NT2/D1 (cell line): Measurements from ENCODE around the gene ABCA13.

Experiments
- DNase-seq: peaks from one replicate; pipeline ENCODE4 v3.0.0-alpha.2; 2011; ENCODE audit warnings: low read depth, low spot score
- H3K27me3 ChIP-seq: 2 replicates; pipeline ENCODE4 v1.6.0; 2011; ENCODE audit warnings: mild to moderate bottlenecking; ENCODE audit not compliant: insufficient read length, insufficient read depth
- H3K36me3 ChIP-seq: 2 replicates; pipeline ENCODE4 v1.6.1; 2011; ENCODE audit warnings: mild to moderate bottlenecking, low read length, mixed read lengths; ENCODE audit not compliant: insufficient read depth, insufficient read length
- H3K4me1 ChIP-seq: 2 replicates; pipeline ENCODE4 v1.5.1; 2011; ENCODE audit not compliant: insufficient read depth, insufficient read length
- H3K4me3 ChIP-seq: 2 replicates; pipeline ENCODE4 v1.5.1; 2011; ENCODE audit warnings: low read depth; ENCODE audit not compliant: insufficient read length
- H3K9ac ChIP-seq: 2 replicates; pipeline ENCODE4 v1.6.0; 2011; ENCODE audit warnings: low read depth; ENCODE audit not compliant: insufficient read length
- H3K9me3 ChIP-seq: 2 replicates; pipeline ENCODE4 v1.5.1; 2011; ENCODE audit warnings: mild to moderate bottlenecking, low read length; ENCODE audit not compliant: insufficient read depth
- SUZ12 ChIP-seq: IDR thresholded peaks from 2 replicates; pipeline ENCODE4 v1.6.1; 2011; ENCODE audit not compliant: insufficient read length, insufficient read depth; ENCODE audit errors: extremely low read depth
- YY1 ChIP-seq: IDR thresholded peaks from 2 replicates; pipeline ENCODE4 v1.6.1; 2011; ENCODE audit not compliant: insufficient read length, insufficient read depth
- ZNF274 ChIP-seq: IDR thresholded peaks from 2 replicates; pipeline ENCODE4 v1.6.1; 2011; ENCODE audit warnings: mild to moderate bottlenecking, low read depth, low read length

The ABCA13 gene

DNA sequence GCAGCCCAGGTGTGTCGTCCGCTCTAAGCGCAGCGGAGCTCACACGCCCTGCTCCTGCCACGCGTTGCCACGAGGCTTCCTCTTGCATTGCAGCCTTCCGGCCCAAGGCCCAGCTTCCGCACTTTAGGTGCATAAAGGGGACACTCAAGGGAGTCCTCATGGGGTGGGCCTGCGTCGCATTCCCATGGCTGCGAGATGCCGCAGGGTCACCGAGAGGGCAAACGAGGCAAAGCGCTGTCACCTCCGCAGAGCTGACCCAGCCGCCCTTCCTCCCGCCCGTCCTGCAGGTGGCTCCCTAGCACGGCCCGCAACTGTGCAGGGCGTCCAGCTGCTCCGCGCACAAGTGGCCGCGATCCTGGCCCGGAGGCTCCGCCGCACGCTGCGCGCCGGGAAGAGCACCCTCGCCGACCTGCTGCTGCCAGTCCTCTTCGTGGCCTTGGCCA is 283.5 kb downstream of the ABCA13 start:
- DNase-seq = no peak
- no peaks in the 10 kb centered on the region for H3K9me3 ChIP-seq
- no peaks in the 10 kb centered on the region for H3K27me3 ChIP-seq
- no peaks in the 10 kb centered on the region for H3K36me3 ChIP-seq
- H3K4me3 ChIP-seq = no peak overlapping the region
- TF ChIP-seq SUZ12 = no peak
- TF ChIP-seq YY1 = no peak
- no peak for TF ChIP-seq ZNF274
- H3K9ac ChIP-seq = no peak overlapping the region
- no peaks in the 10 kb centered on the region for H3K4me1 ChIP-seq

DNA sequence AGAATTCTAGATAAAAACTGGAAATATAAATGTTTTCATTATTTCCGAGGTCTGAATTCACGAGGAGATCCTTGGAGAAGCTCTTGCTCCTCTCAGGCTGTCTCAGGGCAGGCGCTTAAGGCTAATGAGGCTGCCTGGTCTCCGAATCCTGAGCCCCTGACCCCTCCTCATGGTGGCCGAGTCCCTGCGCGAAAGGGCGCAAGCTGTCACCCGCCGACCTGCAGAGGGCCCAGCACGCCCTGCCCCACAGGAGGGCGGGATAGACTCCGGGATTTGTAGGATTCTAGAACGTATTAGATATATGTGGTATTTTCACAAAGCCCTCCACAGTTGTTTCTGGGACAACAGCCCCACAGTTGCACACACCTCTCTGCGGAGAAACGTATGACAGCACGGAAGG is 284.1 kb downstream of the ABCA13 start:
- Histone ChIP-seq H3K9me3 (no peaks in the 10 kb centered on the region), H3K4me1 (no peaks in the 10 kb centered on the region), H3K4me3 (no peak overlapping the region), H3K27me3 (no peaks in the 10 kb centered on the region), H3K9ac (no peak overlapping the region), H3K36me3 (no peaks in the 10 kb centered on the region)
- DNase-seq = no peak
- no peak for TF ChIP-seq SUZ12
- TF ChIP-seq ZNF274 = no peak
- no peak for TF ChIP-seq YY1

DNA sequence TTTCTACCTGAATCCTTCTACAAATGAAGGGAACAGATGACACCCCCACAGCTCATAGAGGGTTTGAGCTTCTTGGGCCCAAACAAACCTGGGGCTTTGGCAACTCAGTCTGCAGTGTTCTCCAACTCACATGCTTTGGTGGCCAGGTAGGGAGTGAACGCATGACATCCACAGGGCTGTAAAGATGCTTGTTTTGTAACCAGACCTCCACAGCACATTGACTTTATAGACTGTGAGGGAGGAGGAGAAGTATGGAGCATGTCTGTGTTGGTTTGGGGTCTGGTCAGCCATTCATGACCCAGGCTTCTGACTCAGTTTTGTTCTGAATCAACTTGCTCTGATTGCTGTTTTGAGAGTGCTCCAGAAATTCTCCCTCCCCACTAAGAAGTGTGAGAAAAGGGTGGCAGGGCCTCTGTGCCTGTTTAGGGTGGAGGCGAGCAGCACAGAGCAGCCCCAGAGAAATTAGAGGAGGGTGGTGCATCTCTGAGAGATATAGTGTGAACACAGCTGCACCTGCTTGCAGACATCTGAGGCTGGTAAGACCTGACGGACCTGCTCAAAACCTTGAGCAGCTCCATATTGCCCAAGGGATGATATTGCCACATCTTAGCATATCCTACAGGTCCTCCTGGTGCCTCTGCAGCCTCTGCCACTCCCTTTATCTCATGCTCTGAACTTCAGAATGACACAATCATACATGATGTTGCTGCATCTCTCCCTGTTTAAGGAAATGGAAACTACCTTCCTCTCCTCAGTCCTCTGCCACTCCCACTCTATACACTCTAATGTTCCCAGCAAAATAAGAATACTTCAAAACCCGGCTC is 287.7 kb downstream of the ABCA13 start:
- Histone ChIP-seq H3K4me1 (no peaks in the 10 kb centered on the region), H3K4me3 (no peak overlapping the region), H3K36me3 (no peaks in the 10 kb centered on the region), H3K27me3 (no peaks in the 10 kb centered on the region), H3K9ac (no peak overlapping the region), H3K9me3 (no peaks in the 10 kb centered on the region)
- TF ChIP-seq YY1 = no peak
- DNase-seq = no peak

DNA sequence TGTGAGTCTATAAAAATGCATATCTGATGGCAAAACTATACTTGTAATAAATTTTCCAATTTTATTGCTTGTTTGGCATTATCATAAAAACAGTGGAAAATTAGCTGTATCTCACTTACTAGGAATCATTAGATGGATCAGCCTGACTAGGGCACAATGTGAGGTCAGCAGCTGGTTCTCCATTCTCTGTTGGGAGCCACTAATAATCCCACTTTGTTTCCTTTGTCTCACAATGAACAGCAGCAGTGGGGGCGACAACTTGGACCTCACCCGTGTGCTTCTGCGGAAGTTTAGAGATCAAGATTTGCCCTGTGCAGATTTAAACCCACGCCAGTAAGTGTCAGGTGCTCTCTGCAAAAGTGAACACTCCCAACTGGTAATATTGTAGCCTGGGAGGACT is 295.5 kb downstream of the ABCA13 start:
- no peak overlapping the region for H3K9ac ChIP-seq
- no peaks in the 10 kb centered on the region for H3K36me3 ChIP-seq
- H3K4me3 ChIP-seq = no peak overlapping the region
- H3K9me3 ChIP-seq = no peaks in the 10 kb centered on the region
- DNase-seq = no peak
- H3K4me1 ChIP-seq = no peaks in the 10 kb centered on the region
- TF ChIP-seq YY1 (no peak), ZNF274 (no peak), SUZ12 (no peak)
- H3K27me3 ChIP-seq = no peaks in the 10 kb centered on the region

DNA sequence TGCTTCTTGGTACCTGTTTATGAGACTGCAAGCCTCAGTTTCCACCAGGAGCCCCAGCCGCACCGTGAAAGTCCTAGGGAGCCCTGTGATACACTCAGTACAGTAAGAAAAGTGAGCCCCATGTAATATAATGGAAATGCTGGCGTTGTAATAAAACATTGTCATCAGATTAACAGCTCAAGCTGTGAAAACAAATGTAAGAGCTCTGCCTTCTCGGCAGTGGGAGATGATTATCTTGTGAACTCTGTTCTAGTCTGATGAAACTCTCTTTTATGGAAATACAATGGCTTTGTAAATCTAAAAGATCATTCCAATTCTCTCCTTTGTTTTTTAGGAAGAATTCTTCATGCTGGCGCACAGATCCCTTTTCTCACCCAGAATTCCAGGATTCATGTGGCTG is 299.9 kb downstream of the ABCA13 start:
- Histone ChIP-seq H3K27me3 (no peaks in the 10 kb centered on the region), H3K36me3 (no peaks in the 10 kb centered on the region), H3K9me3 (no peaks in the 10 kb centered on the region), H3K4me3 (no peak overlapping the region), H3K9ac (no peak overlapping the region), H3K4me1 (no peaks in the 10 kb centered on the region)
- no peak for TF ChIP-seq YY1
- TF ChIP-seq ZNF274 = no peak
- TF ChIP-seq SUZ12 = no peak
- no peak for DNase-seq

DNA sequence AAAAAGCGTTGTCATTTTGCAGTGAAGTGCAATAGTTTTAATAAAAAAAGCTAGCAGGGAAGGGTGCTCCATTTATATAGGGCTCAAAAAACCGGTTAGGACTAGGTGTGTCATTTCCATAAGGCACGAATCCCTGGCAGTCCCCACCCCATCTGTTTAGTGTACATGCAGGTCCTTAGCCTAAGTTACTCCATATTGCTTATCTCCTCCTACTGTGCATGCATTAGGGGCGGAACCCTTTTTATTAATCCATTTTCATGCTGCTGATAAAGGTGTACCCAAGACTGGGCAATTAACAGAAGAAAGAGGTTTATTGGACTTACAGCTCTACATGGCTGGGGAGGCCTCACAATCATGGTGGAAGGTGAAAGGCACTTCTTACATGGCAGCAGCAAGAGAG is 301.4 kb downstream of the ABCA13 start:
- H3K27me3 ChIP-seq = no peaks in the 10 kb centered on the region
- H3K9ac ChIP-seq = no peak overlapping the region
- H3K9me3 ChIP-seq = no peaks in the 10 kb centered on the region
- H3K4me1 ChIP-seq = no peaks in the 10 kb centered on the region
- no peak for DNase-seq
- no peaks in the 10 kb centered on the region for H3K36me3 ChIP-seq
- H3K4me3 ChIP-seq = no peak overlapping the region
- TF ChIP-seq YY1 = no peak

DNA sequence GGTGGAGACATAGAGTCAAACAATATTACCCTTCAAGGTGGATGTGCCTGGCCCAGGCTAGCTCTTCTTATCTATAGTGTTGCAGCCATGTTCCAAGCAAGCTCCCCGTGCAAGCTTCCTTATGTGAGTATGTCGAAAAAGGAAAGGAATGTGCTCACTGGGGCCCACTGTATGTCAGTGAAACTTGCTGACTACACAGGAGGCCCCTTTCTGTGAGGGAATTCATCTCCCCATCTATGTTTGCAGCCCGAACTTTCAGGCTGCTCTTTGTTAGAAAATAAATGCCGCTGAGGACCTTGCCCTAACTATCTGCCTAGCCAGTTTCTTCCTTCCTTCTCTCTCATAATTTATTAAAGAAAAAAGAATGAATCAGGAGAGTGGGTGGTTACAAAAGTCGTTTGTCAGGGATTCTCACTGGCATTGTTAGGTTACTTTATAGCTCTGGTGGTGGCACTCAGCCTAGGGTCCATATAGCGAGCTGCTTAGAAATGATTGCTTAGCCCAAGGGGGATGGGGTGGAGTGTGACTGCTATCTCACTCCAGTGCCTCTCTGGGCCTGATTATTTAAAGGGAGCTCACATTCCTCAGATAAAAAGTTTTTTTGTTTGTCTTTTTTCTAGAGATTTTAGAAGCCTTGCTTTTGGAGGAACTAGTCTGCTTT is 302.1 kb downstream of the ABCA13 start:
- no peaks in the 10 kb centered on the region for H3K9me3 ChIP-seq
- H3K27me3 ChIP-seq = no peaks in the 10 kb centered on the region
- no peaks in the 10 kb centered on the region for H3K36me3 ChIP-seq
- no peak overlapping the region for H3K4me3 ChIP-seq
- no peak for DNase-seq
- no peak for TF ChIP-seq ZNF274
- TF ChIP-seq YY1 = no peak
- H3K9ac ChIP-seq = no peak overlapping the region
- H3K4me1 ChIP-seq = no peaks in the 10 kb centered on the region

DNA sequence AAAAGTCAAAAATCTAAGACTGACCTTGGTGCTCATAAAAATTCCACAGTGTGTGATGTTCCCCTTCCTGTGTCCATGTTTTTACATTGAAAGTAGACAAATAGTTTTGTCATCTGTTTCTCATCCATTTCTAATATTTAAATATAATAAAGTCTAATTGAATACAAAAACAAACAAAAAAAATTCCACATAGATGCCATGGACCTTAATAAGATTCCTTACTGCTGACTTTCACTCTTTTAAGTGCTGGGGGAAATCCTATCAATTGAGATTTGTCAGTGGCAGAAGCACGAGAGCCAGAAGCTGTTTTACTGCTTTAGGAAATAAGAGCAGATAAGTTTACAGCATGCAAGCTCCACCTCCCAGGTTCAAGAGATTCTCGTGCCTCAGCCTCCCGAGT is 310.0 kb downstream of the ABCA13 start:
- Histone ChIP-seq H3K4me3 (no peak overlapping the region), H3K9me3 (no peaks in the 10 kb centered on the region), H3K9ac (no peak overlapping the region), H3K36me3 (no peaks in the 10 kb centered on the region), H3K27me3 (no peaks in the 10 kb centered on the region), H3K4me1 (no peaks in the 10 kb centered on the region)
- TF ChIP-seq SUZ12 = no peak
- TF ChIP-seq ZNF274 = no peak
- no peak for TF ChIP-seq YY1
- no peak for DNase-seq
